Epithelial cell of esophagus (primary cell): ENCODE measurements around the gene SIGLEC8.

Experiments used
- DNase-seq: peaks from one replicate; pipeline ENCODE4 v3.0.0; 2010; ENCODE audit warnings: low read depth
- H3K4me3 ChIP-seq: 2 replicates; pipeline ENCODE4 v1.5.1; 2011; ENCODE audit warnings: mild to moderate bottlenecking, low read length, control low read depth
- TF ChIP-seq, protein P1 (sequence below): IDR thresholded peaks from 2 replicates; pipeline ENCODE4 v1.5.1; 2011; ENCODE audit warnings: low read depth, mild to moderate bottlenecking, low read length, control low read depth, inconsistent platforms; ENCODE audit not compliant: insufficient read depth; ENCODE audit errors: missing control alignments

SIGLEC8 gene

GRCh38 chr19:51488491-51488890 is 30.2 kb upstream of the SIGLEC8 start:
- TF ChIP-seq, protein P1, sequence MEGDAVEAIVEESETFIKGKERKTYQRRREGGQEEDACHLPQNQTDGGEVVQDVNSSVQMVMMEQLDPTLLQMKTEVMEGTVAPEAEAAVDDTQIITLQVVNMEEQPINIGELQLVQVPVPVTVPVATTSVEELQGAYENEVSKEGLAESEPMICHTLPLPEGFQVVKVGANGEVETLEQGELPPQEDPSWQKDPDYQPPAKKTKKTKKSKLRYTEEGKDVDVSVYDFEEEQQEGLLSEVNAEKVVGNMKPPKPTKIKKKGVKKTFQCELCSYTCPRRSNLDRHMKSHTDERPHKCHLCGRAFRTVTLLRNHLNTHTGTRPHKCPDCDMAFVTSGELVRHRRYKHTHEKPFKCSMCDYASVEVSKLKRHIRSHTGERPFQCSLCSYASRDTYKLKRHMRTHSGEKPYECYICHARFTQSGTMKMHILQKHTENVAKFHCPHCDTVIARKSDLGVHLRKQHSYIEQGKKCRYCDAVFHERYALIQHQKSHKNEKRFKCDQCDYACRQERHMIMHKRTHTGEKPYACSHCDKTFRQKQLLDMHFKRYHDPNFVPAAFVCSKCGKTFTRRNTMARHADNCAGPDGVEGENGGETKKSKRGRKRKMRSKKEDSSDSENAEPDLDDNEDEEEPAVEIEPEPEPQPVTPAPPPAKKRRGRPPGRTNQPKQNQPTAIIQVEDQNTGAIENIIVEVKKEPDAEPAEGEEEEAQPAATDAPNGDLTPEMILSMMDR: no peak
- H3K4me3 ChIP-seq: no peak overlapping the region
- no peak for DNase-seq

GRCh38 chr19:51485960-51486660 is 27.9 kb upstream of the SIGLEC8 start:
- TF ChIP-seq, protein P1: no peak
- no peak for DNase-seq
- H3K4me3 ChIP-seq: no peak overlapping the region

- no peak overlapping the region for H3K4me3 ChIP-seq
- no peak for DNase-seq
- TF ChIP-seq, protein P1: no peak
These were observed 22.3 kb upstream of the SIGLEC8 start for GRCh38 chr19:51480590-51480989.

DNA sequence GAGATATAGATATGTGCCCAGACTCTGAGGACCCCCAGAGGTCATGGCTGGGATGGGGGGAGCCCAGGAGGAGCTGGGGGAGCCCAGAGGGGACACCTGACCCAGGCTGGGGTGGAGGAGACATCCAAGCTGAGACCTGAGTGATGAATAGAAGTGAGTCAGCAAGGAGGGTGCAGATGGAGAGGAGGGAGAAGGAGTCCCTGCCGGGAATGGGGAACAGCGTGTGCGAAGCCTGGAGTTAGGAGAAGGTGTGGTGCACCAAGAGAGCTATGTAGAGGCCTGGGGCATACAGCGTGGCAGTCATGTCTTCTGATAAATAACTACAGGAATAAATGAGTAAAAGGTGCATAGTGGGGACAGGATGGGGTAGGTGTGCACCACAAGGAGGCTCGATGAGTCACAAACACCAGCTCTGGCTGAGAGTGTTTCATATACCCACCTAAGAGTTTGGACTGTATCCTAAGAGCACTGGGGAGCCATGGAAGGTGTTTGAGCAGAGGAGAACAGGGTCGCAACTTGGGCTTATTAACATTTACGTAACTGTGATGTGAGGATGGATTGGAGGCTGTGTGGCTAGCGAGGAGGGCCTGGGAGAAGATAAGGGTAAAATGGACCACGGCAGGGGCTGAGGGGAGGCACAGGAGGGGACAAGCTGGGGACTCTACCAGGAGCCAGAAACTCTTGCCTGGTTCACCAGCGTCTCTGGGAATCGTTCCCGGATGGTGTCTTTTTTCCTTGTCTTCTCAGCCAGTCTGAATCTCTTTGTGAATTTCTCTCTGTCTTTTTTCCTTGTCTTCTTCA is 21.5 kb upstream of the SIGLEC8 start:
- no peak overlapping the region for H3K4me3 ChIP-seq
- DNase-seq: no peak
- TF ChIP-seq, protein P1: no peak

GRCh38 chr19:51478381-51479234 is 20.4 kb upstream of the SIGLEC8 start, which contains the start of gene CEACAM18:
Gene CEACAM18 (plus strand): TSS chr19:51478539.
- H3K4me3 ChIP-seq: no peak within 1 kb of the TSS
- TF ChIP-seq, protein P1: no peak
- no peak for DNase-seq

- TF ChIP-seq, protein P1: no peak
These were observed 19.1 kb upstream of the SIGLEC8 start for GRCh38 chr19:51477344-51477743.

More at GRCh38 chr19:51477344-51477743, 19.1 kb upstream of the SIGLEC8 start:
- no peak overlapping the region for H3K4me3 ChIP-seq
- no peak for DNase-seq
